Stimulated activated CD8-positive, alpha-beta memory T cell treated with anti-CD3 and anti-CD28 coated beads, Interleukin-2, amount 100 ng/mL, for 1 hour (primary cell): ENCODE measurements around the gene HMGA1.
A peak's percentile ranks its signal among the peaks of the same experiment; 100 is the strongest.
"Not testable (repeated sequence)": the region's sequence is repeated elsewhere in the genome, so short reads cannot be mapped to it uniquely, and the experiment has no call there.

Experiments
- DNase-seq, 2 donors: peaks; one replicate each; pipeline ENCODE4 v3.0.0-alpha.2; 2020; ENCODE audit warnings: low read depth in 2 of 2

HMGA1 gene

DNA sequence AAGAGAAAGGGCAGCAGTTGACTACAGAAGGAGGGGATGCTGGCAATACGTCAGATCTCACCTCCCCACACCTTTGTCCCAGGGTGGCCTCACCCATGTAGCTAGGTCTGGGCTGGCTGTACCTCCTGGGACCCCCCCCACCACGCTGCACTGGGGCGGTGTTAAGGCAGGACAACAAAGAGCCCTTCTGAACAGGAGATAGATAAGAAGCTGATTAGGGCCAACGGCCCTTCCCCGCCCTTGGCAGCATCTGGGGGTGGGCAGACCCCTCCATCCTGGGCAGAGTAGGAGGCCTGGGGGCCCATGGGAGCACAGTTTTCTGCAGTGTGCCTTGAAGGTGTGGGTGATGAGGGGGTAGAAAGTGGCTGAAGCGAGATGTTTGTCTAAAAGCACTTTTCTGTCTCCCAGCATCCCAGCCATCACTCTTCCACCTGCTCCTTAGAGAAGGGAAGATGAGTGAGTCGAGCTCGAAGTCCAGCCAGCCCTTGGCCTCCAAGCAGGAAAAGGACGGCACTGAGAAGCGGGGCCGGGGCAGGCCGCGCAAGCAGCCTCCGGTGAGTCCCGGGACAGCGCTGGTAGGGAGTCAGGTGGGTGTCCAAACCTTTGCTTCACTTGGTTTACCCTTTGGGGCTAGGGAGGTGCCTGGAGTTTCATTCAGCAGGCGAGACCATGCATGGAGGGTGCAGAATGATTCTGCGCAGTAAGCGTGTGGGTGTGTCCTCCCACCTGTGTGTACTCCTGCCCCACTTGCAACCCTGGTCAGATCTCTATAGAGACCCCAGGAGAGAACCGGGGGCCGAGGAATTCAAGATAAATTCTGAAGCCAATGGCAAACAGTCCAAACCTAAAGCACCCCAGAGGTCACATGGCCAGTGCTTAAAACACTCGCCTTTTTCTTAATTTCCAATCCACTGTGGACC is 3.9 kb downstream of the HMGA1 start:
- DNase-seq, result no peak

DNA sequence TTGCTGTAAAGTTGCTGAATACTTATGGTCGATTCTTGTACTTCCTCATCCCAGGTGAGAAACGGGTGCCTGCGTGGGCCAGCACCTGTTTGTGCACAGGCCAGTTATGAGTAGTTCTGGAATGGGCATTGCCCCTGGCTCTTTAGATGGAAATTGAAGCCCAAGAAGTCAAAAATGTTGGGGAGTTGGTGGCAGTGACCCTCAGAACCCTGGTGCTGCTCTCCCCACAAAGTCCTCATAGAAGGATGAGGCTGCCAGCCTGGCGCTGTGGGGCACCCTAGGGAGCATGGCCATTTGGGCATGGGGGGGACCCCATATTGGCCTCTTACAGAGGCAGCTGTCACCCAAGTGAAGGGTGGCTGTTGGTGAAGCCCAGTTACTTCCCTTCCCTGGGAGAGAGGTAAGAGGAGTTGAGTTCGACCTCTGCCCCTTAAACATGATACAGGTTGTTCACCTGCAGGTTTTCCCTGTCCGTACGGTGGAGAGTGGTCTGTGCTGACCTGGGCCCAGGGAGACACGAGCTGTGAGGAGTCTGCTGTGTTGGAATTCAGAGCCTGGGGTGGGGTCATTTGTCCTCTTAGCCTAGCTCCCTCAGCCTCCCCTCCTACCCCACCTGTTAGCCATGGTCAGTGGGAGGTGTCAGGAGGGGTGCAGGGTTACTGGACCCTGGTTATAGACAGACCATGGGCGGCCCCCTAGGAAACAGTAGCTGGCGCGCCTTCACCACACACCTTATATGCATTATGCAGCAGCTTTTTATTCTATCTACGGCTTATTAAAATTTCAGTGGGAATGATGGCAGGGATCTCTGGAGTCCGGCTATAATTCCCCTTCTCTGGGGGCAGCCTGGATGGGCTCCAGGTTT is 4.9 kb downstream of the HMGA1 start:
- DNase-seq, result no peak

DNA sequence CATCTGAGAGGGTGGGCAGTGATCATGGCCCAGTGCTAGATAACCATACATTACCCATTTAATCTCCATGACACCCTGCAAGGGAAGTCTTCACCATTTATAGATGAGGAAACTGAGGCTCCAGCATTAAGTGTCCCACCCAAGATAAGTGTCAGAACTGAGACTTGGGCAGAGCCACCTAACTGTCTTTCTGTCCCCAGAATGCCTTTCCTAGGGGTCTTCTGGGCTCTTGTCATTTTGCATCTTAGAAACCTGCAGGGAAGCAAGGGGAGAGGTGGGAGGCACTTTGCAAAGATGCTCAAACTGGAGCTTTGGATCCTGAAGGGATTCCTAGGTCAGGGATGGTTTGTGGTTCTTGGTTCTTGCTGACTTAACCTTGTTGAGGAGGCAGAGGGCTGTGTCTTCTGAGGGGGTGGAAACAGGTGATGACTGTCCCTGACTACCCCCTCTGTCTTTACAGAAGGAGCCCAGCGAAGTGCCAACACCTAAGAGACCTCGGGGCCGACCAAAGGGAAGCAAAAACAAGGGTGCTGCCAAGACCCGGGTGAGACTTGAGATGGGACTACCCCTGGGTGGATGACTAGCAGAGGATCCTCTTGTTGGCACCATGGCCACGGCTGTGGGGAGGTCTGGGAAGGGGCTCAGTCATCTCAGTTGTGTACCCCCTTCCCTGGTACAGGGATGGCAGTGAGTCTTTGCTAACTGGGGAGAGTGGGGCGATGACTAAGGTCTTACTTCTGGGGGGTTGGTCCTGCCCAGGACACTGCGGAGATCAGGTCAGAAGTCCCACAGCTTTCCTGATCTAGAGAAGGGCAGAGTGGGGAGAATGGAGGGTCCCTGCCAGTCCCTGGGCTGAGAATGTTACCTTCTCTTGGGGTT is 5.8 kb downstream of the HMGA1 start:
- DNase-seq, result no peak

DNA sequence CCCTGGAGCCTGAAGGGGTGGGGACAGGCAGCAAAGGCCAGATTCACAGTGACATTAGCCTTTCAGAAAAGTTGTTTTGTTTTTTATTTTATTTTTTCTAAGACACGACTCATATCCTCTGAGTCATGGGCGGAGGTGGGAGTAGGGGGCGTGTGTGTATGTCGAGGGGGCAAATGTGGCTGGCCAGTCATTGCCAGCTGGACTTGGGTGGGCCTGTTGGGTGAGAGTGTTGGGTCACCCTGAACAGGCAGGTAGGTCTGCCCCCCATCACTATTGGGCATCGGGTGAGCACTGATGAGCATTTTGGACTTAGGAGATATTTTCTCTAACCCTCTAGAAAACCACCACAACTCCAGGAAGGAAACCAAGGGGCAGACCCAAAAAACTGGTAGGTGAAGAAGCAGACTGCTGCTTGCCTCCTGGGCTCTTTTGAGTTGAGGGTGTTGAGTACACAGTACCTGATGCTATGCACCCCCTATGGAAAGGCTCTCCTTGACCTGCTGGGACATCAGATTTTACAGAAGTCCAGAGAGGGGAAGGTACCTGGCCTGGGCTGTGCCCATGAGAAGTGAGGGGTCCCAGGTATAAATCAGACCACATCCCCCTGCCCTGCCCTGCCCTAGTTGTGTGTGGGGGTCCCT is 6.6 kb downstream of the HMGA1 start:
- DNase-seq, result no peak

DNA sequence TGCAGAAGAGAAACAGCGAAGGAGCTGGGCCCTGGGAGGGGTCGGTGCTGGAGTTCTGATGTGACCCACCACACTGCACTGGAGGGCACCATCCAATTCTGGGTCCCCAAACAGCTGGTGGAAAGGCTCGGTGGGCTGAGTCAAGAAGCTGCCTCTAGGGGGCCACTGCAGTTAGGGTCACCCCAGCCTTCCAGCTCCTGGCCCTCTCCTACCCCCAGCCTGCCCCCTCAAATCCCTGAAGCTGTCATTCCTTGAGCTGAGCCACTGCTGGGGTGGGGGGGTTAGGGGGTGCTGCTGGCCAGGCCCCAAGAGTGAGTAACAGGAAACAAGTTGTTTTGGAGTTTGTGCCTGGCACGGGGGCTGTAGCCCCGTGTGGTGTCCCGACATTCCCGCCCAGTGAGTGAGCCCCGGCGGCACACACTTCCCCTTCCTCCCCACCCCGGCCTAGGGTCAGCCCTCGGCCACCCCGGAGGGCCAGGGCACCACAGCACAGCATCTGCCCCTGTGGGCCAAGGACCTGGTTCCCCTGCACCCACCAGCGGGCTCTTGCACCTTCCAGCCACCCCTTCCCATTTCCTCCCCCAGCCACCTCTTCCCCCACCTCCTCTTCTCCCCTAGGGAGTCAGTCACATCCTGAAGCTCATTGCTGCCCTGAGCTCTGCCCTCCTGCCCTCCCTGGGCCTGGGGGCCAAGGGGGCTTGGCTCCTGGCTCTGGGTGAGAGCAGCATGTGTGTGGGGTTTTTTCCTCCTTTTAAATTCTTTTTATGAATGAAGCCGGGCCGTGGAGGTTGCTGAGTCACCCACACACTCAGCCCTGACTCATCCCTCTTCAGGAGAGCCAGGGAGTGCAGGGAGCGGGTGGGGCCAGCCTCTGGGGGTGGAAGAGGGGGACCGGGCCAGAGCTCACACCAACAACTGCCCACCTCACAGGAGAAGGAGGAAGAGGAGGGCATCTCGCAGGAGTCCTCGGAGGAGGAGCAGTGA is 7.5 kb downstream of the HMGA1 start:
- no peak for DNase-seq

DNA sequence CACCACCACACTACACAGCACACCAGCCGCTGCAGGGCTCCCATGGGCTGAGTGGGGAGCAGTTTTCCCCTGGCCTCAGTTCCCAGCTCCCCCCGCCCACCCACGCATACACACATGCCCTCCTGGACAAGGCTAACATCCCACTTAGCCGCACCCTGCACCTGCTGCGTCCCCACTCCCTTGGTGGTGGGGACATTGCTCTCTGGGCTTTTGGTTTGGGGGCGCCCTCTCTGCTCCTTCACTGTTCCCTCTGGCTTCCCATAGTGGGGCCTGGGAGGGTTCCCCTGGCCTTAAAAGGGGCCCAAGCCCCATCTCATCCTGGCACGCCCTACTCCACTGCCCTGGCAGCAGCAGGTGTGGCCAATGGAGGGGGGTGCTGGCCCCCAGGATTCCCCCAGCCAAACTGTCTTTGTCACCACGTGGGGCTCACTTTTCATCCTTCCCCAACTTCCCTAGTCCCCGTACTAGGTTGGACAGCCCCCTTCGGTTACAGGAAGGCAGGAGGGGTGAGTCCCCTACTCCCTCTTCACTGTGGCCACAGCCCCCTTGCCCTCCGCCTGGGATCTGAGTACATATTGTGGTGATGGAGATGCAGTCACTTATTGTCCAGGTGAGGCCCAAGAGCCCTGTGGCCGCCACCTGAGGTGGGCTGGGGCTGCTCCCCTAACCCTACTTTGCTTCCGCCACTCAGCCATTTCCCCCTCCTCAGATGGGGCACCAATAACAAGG is 8.5 kb downstream of the HMGA1 start:
- not testable (repeated sequence) for DNase-seq

DNA sequence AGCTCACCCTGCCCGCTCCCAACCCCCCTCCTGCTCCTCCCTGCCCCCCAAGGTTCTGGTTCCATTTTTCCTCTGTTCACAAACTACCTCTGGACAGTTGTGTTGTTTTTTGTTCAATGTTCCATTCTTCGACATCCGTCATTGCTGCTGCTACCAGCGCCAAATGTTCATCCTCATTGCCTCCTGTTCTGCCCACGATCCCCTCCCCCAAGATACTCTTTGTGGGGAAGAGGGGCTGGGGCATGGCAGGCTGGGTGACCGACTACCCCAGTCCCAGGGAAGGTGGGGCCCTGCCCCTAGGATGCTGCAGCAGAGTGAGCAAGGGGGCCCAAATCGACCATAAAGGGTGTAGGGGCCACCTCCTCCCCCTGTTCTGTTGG is 9.1 kb downstream of the HMGA1 start:
- DNase-seq, result not testable (repeated sequence)

DNA sequence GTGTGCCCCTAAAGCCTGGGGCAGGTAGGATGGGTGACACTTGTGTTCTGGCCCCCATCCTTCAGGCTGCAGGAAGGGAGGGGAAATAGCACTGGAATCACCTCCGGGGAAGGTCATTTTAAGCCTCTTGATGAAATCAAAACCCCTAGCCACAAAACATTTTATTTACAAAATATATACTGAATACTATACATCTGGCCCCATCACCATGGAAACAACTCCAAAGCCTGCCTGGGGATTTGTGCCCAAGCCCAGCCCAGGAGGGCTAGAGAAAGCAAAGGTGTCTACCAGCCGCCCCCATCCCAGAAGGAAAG is 9.5 kb downstream of the HMGA1 start:
- DNase-seq, result no peak

DNA sequence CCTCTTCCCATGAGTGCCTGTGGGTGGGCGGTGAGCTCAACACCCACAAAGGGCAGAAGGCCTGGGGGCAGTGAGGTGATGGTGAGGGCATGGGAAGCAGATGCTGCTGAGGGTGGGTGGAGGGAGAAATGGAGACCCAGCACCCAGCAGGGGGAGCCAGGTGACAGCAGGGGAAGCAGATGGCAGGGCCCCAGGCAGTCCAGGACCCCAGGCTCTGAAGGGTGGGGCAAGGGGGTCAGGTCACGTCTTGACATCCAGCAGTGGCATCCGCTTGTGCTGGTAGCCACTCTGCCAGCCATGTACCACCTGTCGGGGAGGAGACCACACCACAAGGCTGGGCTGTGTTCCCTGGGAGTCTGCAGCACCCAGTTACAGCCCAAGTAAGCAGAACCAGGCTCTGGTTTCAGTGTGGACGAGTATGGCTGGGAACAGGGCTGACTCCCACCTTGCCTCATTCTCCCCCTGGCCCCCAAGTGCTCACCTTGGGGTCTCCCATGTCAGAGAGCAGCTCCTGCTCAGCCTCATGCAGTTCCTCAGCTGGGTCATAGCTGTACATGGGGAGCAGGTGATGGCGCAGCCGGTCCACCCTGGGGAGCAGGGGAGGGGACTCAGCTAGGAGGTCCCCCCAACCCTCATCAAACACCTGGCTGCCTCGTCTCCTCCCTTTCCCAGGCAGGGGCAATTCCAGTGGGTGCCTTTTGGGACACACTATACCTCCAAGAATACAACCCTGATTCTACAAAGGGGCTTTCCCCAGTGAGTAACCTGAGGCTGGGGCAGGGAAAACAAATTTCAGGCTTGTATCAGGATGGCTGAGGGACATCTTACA is 10.1 kb downstream of the HMGA1 start:
- DNase-seq, result no peak

DNA sequence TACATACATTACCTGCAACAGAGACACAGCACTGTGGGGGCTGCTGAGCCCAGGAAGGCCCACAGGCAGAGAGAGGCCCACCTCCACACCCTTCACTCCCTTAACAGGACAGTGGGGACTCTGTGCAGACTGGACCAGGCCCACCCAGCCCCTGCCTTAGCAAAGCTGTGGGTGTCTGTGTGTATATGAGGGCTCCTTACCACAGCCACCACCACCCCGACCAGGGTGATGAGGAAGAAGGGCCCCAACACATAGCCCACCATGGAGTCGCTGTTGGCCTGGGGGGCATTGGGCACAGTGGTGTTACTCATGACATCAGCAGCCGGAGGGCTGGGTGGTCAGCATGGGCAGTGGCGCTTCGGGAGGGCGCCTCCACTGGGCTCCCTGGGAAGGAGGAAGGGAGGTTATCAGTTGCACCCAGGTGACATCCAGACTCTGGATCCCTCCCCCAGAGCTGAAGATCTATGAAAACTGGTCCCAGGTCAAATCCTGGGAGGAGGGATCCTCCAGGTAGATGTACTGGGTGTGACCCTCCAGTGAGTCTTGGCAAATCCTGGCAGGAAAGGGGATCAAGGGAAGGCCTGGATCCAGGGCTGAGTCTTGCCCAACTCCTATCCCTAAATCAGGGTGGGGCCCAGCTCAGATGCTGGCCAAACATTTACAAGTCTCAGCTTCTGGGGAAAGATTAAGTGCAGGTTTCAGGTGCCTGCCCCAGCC is 11.0 kb downstream of the HMGA1 start:
- DNase-seq, result no peak

DNA sequence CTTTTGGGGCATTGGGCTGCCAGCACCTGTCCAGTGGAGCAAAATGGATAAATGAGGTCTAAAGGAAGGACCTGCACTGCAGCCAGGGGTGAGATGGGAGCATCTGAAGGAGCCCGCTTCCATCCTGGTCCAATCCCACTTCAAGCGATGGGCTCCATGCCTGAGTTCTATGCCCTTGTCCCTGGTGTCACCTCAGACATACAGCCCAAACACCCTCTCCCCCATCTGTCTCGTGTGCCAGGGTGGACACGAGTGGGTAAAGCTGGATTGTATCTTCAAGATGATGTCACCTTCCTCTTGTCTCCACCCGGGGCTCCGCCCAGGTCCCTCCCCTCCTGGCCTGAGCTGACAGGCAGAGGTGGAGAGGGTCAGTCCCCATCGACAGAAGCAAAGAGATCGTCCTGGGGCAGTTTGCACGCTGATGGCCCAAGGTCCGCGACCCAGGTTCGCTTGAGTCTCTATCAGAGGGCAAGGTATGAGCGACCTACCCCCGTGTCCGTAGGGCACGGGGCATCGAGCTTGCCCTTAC is 11.6 kb downstream of the HMGA1 start:
- no peak for DNase-seq

DNA sequence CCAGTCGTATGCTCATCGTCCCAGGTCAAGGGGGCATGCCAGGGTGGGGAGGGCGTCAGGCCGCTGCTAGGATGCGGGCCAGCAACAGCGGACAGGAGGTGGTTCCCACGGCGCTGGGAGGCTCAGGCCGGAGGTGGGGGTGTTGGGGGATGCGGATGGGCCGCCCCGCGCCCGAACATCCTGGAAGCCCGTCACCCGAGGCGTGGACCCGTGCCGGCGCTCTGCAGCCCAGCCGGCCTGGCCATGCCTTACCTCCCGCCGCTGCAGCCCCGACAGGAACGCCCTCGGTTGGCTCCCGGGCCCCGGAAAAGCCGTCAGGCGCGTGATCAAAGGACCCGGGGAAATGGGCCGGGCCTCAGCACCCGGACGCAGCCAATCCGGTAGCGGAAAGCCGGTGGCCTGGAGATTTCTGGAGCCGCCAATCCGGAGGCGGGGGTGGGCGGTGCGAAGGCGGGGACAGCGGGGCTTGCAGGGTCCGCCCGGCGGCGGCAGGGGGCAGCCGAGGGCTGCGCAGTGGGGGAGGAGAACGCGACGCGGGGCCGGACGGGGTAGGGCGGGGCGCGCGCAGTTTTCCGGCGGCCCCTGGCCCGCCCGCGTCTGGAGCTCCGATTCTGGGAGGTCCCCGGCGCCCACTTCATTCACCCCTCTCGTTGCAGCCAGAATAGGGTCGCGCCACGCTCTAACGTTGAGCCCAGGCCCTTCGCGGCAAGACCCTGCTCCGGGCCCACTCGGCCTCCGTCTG is 12.2 kb downstream of the HMGA1 start, which contains the start of gene SMIM29:
TSS of gene SMIM29 (minus strand) at position 280 of the 742 bp plus-strand sequence. CDS start 1,215 bp downstream, outside the sequence.
- peak; percentile 95 to 96 for DNase-seq

DNA sequence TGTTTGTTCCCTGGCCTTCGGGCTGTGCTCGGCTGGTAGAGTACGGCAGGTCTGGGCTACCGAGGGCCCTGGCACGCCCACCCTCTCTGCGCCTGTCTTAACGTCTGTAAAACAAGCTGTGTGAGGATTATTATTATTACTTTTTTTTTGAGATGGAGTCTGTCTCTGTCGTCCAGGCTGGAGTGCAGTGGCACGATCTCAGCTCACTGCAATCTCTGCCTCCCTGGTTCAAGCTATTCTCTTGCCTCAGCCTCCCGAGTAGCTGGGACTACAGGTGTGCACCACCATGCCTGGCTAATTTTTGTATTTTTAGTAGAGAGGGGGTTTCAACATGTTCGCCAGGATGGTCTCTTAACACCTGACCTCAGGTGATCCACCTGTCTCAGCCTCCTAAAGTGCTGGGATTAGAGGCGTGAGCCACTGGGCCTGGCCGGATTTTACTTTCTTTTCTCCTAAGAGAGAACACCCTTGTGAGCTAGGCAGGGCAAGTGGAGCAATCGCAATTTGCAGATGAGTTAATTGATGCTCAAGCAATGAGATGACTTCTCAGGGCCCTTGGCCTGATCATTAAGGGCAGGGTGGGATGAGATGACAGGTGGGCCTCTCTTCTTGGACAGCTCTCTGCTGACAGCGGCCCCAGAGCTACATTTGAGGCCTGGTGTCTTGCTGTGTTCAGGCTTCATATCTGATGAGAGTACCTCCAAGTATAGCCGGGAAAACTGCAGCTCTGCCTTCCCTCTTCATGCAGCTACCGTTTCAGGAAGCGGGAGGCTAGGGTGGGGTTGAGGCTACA is 13.0 kb downstream of the HMGA1 start:
- DNase-seq, result no peak

DNA sequence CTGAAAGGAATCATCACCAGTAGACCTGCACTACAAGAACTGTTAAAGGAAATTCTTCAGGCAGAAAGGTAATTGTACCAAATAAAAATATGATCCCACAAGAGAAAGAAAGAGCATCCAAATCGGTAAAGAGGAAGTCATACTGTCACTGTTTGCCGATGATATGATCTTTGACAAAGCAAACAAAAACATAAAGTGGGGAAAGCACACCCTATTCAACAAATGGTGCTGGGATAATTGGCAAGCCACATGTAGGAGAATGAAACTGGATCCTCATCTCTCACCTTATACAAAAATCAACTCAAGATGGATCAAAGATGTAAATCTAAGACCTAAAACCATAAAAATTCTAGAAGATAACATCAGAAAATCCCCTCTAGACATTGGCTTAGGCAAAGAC is 15.7 kb downstream of the HMGA1 start:
- DNase-seq, result not testable (repeated sequence)

DNA sequence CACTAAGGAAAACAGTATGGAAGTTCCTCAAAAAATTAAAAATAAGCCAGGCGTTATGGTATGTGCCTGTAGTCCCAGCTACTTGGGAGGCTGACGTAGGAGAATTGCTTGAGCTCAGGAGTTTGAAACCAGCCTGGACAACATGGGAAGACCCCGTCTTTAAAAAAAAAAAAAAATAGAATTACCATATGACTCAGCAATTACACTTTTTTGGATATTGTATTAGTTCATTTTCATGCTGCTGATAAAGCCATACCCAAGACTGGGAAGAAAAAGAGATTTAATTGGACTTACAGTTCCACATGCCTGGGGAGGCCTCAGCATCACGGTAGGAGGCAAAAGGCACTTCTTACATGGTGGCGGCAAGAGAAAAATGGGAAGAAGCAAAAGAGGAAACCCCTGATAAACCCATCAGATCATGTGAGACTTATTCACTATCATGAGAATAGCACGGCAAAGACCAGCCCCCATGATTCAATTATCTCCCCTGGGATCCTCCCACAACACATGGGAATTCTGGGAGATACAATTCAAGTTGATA is 22.9 kb downstream of the HMGA1 start:
- no peak for DNase-seq
